Ovary (tissue), 3 donors: ENCODE data around the gene TMEM260.

Experiments used
- CTCF ChIP-seq, 3 donors: fragments of 450-650 bp in 2 of 3; fragments of 200-600 bp in 1 of 3; IDR thresholded peaks; one replicate each; pipeline versions ENCODE4 v1.5.1 to v1.8.0; 2016 to 2022; ENCODE audit warnings: antibody characterized with exemption in 3 of 3, mild to moderate bottlenecking in 1 of 3
- EP300 ChIP-seq: sonication (generic); formaldehyde crosslinking; IDR thresholded peaks from one replicate; pipeline ENCODE4 v1.6.1; 2017; ENCODE audit warnings: antibody characterized with exemption
- POLR2A ChIP-seq: fragments of 450-650 bp; IDR thresholded peaks from one replicate; pipeline ENCODE4 v1.6.1; 2017; ENCODE audit warnings: antibody characterized with exemption, mild to moderate bottlenecking, moderate library complexity
- donor health status: DM: no; HTN: no; CAD: no.

GRCh38 chr14:56617084-56617483 lies 37.5 kb downstream of the TMEM260 start:
- TF ChIP-seq POLR2A = no peak
- no peak for TF ChIP-seq CTCF (IDR thresholded peaks at IDR 0.05)
- no peak for TF ChIP-seq EP300
